Measurements from ENCODE around the gene RAB11FIP5.

Gene RAB11FIP5

GRCh38 chr2:73135236-73135635, 22.5 kb upstream of the RAB11FIP5 start:
- no peak overlapping the region for H3K9ac ChIP-seq
- H3K36me3 ChIP-seq (ENCODE audit: control insufficient read depth, insufficient read depth, low read length) = no peaks in the 10 kb centered on the region
- H3K4me3 ChIP-seq (ENCODE audit: low read depth, low read length) = no peak overlapping the region
- H3K79me2 ChIP-seq = no peaks in the 10 kb centered on the region
- H2AFZ ChIP-seq = no peak overlapping the region
- H3K27me3 ChIP-seq (ENCODE audit: control insufficient read depth, insufficient read depth, low read length) = no peaks in the 10 kb centered on the region
- TF ChIP-seq CTCF (IDR thresholded peaks at IDR 0.05) = no peak
- H3K9me3 ChIP-seq (ENCODE audit: control insufficient read depth, low read length) = no peaks in the 10 kb centered on the region
- H3K27ac ChIP-seq = no peak overlapping the region
- no peaks in the 10 kb centered on the region for H3K4me1 ChIP-seq
- no peak overlapping the region for H3K4me2 ChIP-seq (ENCODE audit: low read length)

GRCh38 chr2:73134471-73134870, 21.7 kb upstream of the RAB11FIP5 start:
- no peaks in the 10 kb centered on the region for H3K36me3 ChIP-seq (ENCODE audit: control insufficient read depth, insufficient read depth, low read length)
- H3K27me3 ChIP-seq (ENCODE audit: control insufficient read depth, insufficient read depth, low read length) = no peaks in the 10 kb centered on the region
- no peak overlapping the region for H3K27ac ChIP-seq
- no peak for TF ChIP-seq CTCF (IDR thresholded peaks at IDR 0.05)
- no peak overlapping the region for H3K4me3 ChIP-seq (ENCODE audit: low read depth, low read length)
- no peaks in the 10 kb centered on the region for H3K4me1 ChIP-seq
- no peak overlapping the region for H2AFZ ChIP-seq
- H3K79me2 ChIP-seq = no peaks in the 10 kb centered on the region
- no peak overlapping the region for H3K9ac ChIP-seq
- H3K4me2 ChIP-seq (ENCODE audit: low read length) = no peak overlapping the region
- H3K9me3 ChIP-seq (ENCODE audit: control insufficient read depth, low read length) = no peaks in the 10 kb centered on the region

- H3K27me3 ChIP-seq (ENCODE audit: control insufficient read depth, insufficient read depth, low read length) = no peaks in the 10 kb centered on the region
These were observed 20.9 kb upstream of the RAB11FIP5 start for GRCh38 chr2:73133566-73134197.

GRCh38 chr2:73131807-73132206, 19.1 kb upstream of the RAB11FIP5 start:
- H3K4me2 ChIP-seq (ENCODE audit: low read length) = no peak overlapping the region
- H3K4me1 ChIP-seq = peaks cover 6% of the 10 kb centered on the region
- H3K79me2 ChIP-seq = no peaks in the 10 kb centered on the region
- H3K4me3 ChIP-seq (ENCODE audit: low read depth, low read length) = no peak overlapping the region
- no peak for TF ChIP-seq CTCF (IDR thresholded peaks at IDR 0.05)
- no peaks in the 10 kb centered on the region for H3K36me3 ChIP-seq (ENCODE audit: control insufficient read depth, insufficient read depth, low read length)
- H3K9ac ChIP-seq = no peak overlapping the region
- no peak overlapping the region for H2AFZ ChIP-seq
- H3K27me3 ChIP-seq (ENCODE audit: control insufficient read depth, insufficient read depth, low read length) = no peaks in the 10 kb centered on the region
- H3K9me3 ChIP-seq (ENCODE audit: control insufficient read depth, low read length) = no peaks in the 10 kb centered on the region
- no peak overlapping the region for H3K27ac ChIP-seq

More at GRCh38 chr2:73133566-73134197, 20.9 kb upstream of the RAB11FIP5 start:
- H3K36me3 ChIP-seq (ENCODE audit: control insufficient read depth, insufficient read depth, low read length) = no peaks in the 10 kb centered on the region
- peaks cover 6% of the 10 kb centered on the region for H3K4me1 ChIP-seq
- no peaks in the 10 kb centered on the region for H3K79me2 ChIP-seq
- no peaks in the 10 kb centered on the region for H3K9me3 ChIP-seq (ENCODE audit: control insufficient read depth, low read length)
- no peak for TF ChIP-seq CTCF (IDR thresholded peaks at IDR 0.05)
- no peak overlapping the region for H3K4me2 ChIP-seq (ENCODE audit: low read length)
- H3K27ac ChIP-seq = no peak overlapping the region
- H3K9ac ChIP-seq = no peak overlapping the region
- H2AFZ ChIP-seq = no peak overlapping the region
- H3K4me3 ChIP-seq (ENCODE audit: low read depth, low read length) = no peak overlapping the region

- Histone ChIP-seq H3K4me1 (peaks cover 6% of the 10 kb centered on the region), H3K9ac (no peak overlapping the region), H3K36me3 (ENCODE audit: control insufficient read depth, insufficient read depth, low read length) (no peaks in the 10 kb centered on the region), H3K9me3 (ENCODE audit: control insufficient read depth, low read length) (no peaks in the 10 kb centered on the region), H2AFZ (no peak overlapping the region), H3K4me2 (ENCODE audit: low read length) (no peak overlapping the region), H3K4me3 (ENCODE audit: low read depth, low read length) (no peak overlapping the region), H3K79me2 (no peaks in the 10 kb centered on the region), H3K27me3 (ENCODE audit: control insufficient read depth, insufficient read depth, low read length) (no peaks in the 10 kb centered on the region), H3K27ac (no peak overlapping the region)
- no peak for TF ChIP-seq CTCF (IDR thresholded peaks at IDR 0.05)
These were observed 18.0 kb upstream of the RAB11FIP5 start for GRCh38 chr2:73130790-73131189.
